GM21515 (cell line): ENCODE measurements around the gene TTC38.

Experiments used
- ATAC-seq: cut with Tn5 transposase; IDR thresholded peaks from one replicate; pipeline ENCODE4 v1.9.1; 2021; ENCODE audit not compliant: unreplicated experiment

Gene TTC38

DNA sequence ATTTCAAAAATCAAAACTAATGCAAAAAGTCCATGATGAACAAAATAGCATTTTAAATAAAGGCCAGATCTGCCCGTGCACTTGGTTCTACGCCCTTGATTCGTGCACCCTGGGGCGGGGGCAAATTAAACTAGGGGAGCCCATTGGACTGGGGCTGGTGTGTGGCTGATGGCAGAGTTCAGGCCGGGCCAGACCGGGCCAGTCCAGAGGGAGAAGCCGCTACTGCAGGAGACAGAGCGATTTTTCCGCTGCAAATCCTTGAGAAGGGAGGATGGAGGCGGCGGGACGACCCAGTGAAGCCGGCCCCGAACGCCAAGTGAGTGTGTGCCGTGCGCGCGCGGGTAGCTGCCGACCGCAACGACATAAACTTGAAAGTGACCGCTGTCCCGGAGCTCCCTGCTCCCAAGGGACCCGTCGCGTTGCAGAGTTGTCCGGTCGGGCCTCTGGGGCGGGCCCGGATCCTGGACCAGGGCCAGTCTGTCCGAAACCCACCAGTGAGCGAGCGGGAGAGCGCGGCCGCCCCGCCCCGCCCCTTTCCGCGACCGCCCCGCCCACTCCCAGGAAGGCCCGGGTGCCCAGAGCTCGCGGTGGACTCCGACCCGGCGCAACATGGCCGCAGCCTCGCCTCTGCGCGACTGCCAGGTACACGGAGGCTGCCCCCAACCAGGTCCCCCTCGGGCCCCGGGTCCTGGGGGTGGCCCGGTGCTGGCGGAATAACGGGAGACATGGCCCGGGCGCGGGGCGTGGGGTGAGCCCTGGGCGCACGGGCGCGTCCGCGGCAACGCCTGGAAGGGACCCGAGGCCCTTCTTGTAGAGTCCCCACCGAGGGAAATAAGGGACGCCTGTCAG lies at the start of gene TTC38:
Gene TTC38 (plus strand): TSS at position 578 of the 849 bp plus-strand sequence. CDS start 32 bp downstream, at position 610.
- peak; percentile 83 for ATAC-seq

DNA sequence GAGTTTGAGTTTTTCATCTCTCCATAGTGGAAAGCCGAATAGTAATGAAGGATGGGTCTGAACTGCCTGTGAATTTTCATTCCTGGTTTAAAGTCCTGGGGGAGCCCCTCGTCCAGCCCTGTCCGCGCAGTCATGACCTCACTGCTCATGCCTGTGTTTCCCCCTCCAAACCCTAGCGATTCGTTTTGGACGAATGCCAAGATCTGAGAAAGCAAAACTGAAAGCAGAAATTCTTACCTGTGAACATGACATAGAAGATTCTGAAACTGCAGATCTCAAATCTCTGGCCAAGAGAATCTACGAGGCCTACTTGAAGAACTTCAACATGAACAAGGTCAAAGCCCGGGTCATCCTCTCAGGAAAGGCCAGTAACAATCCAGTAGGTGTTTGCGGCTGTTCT lies 48.2 kb upstream of the TTC38 start:
- no peak for ATAC-seq

DNA sequence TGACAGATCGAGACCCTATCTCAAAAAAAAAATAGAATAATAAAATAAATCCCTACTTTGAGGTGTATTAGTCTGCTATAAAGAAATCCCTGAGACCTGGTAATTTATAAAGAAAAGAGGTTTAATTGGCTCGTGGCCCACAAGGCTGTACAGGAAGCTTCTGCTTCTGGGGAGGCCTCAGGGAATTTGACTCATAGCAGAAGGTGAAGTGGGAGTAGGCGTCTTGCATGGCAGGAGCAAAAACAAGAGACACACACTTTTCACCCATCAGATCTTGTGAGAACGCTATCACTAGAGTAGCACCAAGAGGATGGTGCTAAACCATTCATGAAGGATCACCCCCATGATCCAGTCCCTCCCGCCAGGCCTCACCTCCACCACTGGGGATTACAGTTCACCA lies 46.9 kb upstream of the TTC38 start:
- no peak for ATAC-seq

DNA sequence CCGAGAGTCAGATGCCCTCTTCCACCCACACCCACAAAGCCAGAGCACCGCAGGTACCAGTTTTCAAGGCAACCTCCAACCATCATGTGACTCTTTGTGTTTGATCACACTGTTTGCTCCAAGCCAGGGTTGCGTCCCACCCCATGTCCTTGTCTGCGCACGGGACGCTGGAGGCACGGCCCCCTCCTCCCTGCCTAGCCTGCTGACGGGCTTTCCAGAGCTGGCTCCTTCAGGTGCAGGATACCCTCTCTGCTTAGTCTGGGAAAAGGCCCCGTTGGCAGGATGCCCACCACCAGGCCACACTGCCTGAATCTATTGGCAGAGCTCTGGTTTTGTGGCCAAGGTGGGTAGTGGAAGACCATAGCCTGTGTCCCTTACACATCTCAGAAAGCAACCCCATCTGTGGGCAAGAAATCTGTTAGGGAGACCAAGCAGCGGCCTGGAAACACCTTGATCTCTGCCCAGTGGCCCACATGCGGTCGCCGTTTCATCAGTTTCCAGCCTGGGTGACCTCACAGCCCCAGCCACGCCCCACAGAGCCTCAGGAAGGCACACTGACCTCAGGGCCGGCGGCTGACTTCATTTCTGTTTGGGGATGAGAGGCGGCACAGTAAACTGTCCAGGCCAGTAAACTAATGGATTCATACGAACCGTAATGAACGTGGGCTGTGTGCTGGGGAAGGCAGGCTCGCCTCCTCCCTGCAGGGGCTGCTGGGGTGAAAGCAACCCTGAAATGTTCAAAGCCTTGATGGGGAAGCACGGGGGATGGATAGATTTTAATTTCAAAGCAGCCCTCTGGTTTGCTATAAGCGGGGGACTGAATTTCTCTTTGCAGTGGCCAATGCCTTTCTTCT lies 43.5 kb upstream of the TTC38 start:
- ATAC-seq: no peak

DNA sequence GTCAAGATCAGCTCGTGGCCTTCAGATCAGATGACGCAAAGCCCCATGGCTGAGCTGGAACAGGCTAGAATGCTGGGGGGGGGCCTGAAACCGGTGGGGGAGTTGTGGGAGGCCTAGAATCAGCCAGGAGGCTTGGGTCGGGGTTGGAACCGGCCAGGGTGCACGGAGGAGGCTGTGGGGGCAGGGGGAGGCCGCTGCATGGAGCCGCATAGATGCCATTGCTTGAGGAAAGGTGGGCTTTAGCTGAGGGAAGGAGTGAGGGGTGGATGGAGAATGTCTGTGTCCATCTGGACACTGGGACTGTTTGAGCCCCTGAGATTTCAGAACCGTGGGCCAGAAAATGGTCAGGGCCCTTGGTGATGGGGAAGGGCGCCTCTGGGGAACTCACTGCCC lies 42.9 kb upstream of the TTC38 start:
- no peak for ATAC-seq

DNA sequence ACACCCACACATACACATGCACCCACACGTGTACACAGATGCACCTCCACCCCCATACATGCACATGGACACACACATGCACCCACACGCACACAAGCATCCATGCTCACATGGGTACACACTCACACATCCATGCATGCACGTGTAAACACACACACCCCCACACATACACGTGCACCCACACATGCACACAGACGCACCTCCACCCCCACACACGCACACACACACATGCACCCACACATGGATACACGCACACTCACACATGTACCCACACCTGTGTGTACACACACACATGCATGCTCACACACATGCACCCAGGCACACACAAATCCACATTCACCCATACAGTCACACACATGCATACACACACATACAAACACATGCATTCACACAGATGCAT lies 42.2 kb upstream of the TTC38 start:
- no peak for ATAC-seq

DNA sequence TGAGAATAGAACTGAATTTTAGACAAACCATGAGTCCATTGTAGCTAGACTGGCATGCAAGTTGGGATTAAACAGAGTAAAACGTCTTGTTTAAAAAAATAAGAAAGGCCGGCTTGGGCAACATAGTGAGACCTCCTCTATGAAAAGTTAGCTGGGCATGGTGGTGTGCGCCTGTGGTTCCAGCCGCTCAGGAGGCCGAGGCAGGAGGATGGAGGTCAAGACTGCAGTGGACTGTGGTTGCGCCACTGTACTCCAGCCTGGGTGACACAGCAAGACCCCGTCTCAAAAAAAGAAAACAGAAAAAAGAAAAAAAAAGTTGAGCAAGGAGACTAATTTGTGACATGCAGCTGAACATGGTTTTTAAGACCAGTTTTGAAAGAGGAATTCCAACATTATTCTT lies 41.2 kb upstream of the TTC38 start:
- ATAC-seq: no peak

DNA sequence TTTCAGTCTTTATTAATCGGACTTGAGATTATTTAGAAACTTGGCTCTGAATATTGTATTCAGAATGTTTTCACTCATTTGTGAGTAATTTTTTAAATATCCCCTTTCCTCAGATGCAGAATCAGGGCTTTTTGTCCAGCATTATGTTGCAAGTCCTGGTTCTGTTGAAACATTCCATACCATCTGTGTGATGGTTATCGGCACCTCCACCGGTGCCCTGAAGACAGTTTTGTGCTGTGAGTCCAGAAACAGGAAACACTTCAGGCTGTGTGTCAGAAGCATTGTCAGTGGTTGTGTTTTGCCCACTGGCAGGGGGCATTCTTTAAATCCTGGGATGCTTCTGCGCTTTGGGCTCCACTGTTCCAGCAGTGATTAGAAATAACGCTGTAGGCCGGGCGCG lies 38.1 kb upstream of the TTC38 start:
- ATAC-seq: no peak

DNA sequence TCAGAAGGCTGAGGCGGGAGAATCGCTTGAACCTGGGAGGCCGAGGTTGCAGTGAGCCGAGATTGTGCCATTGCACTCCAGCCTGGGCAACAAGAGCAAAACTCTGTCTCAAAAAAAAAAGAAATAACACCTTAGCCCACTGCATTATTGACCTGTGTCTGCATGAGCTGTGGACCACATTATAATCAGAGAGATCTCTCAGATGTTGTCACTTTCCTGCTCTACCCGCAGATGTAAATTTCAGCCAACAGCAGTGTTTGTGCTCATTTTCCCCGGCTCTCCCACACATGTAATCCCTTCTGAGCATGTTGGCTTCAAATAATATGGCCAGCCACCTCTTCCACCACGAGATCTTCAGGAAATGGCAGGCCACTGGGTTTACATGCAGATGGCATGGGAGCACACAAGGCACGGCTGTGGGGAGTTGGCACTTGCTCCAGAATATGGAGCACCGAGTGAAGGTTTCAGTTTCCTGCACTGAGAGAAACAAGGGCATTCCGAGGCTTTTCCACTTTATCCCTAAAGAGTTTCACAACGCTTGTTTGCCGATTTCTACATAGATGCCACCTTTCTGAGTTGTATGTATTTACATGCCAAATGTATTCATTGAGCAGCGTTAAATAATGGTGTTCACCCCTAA lies 37.4 kb upstream of the TTC38 start:
- no peak for ATAC-seq

DNA sequence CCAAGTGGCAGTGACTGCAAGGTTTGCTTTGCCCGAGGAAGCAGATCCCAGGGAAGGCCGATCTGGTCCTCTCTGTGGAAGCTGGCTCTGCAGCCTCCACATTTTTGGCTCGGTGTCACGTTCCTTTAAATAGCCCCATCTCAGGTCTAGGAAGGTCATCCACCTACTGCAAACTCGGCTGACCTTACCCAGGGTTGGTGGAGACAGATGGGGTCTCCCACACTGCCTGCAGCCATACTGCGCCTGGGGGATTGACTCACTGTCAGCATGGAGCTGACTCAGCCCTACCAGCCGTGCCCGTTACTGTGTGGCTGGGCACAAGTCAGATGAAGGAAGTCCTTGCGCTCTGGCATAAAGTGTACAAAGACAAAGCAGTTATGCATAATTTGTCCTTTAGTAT lies 34.6 kb upstream of the TTC38 start:
- no peak for ATAC-seq

DNA sequence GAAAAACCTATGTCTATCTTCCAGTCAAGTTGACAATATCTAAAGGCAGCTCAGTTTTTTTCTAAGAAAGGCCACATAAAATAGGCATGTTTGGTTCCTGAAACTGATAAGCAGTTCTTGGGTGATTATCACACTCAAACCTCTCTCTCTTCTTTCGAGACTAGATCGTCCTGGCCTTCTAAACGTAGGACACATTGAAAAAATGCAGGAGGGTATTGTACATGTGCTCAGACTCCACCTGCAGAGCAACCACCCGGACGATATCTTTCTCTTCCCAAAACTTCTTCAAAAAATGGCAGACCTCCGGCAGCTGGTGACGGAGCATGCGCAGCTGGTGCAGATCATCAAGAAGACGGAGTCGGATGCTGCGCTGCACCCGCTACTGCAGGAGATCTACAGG lies 32.8 kb upstream of the TTC38 start:
- no peak for ATAC-seq

DNA sequence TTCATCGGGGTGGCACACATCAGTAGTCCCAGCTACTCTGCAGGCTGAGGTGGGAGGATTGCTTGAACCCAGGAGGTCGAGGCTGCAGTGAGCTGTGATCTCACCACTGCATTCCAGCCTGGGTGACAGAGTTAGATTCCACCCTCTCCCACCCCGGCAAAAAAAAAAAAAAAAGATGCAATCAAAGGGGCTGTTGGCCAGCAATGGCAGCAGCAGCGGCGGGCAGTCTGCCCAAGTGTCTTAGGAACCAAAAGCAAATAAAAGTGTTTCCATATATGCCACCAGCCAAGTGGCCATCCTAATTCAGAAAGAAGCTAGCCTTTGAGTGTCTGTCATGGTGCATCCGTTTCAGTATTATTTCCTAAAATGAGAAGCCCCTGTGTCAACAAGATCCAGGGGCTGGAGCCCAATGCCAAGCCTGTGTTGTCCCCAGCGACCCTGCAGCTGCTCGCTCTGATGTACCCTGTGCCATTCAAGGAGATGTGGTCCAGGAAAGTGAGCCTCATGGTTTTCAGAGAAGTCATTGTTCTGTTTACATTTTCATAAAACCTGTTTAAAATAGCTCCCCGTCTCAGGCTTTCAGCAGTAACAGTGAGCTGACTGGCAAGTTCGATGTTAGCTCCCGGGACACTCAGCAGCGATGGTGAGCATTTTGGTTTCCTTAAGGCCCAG lies 30.2 kb upstream of the TTC38 start:
- ATAC-seq: no peak

DNA sequence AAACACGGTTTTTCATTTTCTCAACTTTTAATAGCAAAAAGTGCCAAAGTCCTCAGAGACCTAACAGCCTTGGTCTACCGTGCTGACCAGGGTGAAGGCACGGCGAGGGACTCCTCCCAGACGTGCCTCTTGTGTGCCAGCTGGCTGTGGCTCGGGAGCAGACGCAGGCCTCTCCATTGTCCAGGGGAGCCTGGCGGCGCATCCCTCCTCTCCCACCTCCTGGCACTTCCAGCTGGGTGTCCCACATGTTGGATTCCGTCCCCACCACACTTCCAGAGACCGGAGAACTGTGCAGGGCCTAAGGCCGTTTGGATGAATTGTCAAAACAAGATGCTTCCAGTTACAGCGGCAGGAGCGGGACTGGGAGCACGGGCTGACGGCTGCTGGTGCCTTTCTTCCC lies 29.3 kb upstream of the TTC38 start:
- ATAC-seq: no peak

DNA sequence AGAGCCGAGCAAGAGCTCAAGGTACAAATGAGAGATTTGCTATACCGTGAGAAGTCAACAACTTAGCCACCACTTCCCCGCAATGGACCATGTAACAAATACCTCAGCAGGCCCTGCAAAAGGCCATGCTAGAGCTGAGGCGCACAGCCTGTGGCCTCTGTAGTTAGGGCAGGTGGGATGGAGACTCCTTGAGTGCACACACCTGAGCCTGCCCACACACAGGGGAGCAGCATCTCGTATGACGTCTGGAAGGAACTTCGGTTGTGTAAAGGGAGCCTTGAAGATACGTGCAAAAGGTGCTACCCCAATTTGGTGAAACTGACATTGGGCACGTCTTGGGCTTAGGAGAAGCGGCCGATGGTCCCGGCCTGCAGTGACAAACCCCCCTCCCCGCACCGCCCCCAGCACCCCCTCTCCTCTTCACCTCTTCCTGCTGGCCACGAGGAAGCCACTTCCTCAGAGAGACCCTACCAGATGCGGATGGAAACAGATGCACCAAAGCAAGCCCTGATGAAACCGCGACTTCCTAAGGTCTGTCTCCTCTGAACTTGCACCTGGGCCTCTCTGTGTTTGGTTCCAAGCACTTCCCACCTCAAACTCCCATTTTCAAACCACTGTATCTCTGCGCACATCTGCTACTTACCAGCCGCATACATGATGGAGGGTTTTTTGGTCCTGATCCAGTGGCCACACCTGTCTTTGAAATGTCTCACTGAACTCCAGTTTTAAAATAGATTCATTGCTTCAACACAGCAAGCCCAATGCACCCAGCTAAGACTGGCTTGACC lies 28.4 kb upstream of the TTC38 start:
- ATAC-seq: no peak

DNA sequence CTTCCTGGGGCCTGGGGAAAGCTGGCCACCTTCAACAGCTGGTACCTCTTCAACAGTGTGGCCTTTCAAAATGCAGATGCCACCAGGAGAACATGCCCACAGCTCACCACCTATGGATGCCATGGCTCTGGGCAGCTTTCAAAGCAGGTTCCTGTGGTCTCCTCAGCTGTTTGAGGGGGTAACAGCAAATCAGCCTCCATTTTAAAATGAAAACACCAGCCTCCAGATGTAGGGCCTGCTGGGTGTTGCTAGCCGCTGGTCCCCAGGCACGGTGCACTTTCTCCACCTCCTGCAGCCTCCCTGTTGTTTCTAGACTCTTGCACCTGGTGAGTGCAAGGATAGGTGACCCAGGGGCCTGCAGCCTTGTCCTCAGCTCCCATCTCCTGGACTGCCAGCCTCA lies 27.7 kb upstream of the TTC38 start:
- no peak for ATAC-seq

DNA sequence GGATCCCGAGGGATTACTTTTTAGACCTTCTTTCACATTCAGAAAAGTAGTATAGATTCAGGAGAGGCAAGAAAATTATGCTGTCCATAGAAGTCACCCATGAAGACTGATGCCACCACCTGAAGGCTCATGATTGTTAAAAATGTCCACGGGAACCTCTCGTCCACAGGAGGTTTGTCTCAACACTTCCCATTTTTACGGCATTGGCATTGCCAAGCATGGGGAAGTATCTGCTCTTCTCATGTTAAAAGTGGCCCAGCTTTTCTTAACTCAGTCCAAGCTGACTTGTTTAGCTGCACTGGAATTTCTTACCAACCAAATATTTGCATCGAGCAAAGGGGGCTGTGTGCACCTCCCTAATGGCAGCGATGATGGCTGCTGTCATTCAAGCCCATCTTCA lies 27.3 kb upstream of the TTC38 start:
- no peak for ATAC-seq

DNA sequence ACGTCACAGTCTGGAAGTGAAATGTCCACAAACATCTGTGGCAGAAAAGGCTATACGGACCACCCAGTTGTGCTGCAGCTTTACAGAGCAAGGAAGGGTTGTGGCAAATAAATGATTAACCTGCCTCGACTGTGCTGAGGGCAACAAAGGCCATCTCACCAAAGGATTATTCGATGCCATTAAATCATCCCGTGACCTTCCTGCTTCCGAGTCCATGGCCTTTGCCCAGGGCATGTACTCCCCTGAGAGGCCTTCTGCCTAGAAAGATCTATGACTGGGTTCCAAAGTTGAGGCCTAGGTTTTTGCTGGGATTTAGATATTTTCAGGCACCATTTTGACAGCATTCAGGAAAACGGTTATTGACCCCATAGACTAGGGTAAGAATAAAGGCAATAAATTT lies 26.9 kb upstream of the TTC38 start:
- ATAC-seq: no peak

DNA sequence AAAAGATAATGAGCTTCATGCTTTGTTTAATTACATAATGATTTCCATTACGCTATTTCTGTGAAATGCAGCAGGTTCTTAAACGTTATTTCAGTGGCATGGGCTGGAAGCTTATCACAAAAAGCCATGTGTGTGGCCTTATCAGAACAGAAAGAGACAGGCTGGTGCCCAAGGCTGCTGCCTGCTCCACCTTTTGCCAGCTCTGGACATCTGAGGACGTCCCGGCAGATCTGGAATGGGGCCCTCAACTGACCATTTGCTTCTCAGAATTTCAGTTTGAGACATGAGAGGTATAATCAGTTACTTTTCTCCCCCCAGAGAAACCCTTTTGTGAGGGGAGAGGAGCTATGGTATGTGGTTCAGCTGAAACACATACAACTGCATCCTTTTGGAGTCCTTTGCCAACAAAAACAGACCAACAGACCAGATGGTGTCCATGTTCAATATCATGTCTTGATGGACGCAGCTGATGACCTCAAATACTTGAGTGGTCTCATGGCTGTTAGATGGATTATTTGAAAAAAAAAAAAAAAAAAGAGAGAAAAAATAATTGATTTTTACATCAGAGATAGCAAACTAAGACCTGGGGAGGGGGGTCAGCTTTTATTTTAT lies 26.3 kb upstream of the TTC38 start:
- no peak for ATAC-seq

DNA sequence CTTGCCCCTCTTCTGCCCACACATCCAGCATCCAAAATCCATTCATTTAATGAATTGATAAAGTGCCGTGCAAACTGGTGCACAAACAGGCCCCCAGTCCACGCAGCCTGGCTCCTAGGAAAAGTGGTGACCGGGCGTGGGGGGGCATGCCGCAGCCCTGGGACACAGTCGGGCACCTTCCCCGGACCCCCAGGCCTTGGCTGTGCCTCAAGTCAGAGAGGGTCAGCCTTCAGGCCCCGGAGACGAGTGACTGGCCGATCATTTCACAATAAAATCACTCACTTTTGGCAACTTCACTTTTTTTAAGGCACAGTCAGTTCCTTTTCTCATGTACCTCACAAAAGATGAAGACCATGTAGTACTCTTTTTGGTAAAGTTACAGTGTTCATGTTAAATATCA lies 25.7 kb upstream of the TTC38 start:
- no peak for ATAC-seq

DNA sequence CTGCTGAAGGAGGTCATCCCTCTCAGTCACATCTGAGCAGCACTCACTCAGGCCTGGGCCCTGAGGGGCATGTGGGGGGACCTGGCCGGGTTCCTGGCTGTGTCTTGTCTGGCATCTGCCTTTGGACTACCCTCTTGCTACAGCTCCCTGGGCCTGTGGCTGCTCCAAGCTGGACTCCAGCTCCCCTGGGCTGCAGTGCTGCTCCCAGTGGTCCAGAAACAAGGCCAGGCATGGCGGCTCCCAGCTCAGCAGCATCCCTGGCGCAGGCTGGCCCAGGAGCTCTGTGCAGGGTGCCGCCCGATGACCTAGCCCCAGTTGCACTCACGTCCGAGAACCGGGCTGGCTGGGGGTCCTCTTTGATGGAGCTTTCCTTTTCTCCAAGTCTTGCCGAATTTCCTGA lies 23.0 kb upstream of the TTC38 start:
- ATAC-seq: no peak
